A549 (cell line): ENCODE data around the gene GPR183. TPM values are rescaled to one million over a fixed set of nuclear protein-coding genes. Genes with fewer than 3 reads are reported as not detected.

Experiments
- ATAC-seq, 2 experiments: fragments of 200-7000 bp in 1 of 2; fragments of >200 bp in 1 of 2; cut with Nextera tagmentation in 1 of 2; cut with Tn5 transposase in 1 of 2; 3 replicates each; pipeline versions ENCODE4 v1.8.0 to v1.9.1; 2018 to 2020; ENCODE audit warnings: mild to moderate bottlenecking in 1 of 2, moderate library complexity in 1 of 2
- CTCF ChIA-PET: fragments of 300-600 bp; sonication (Branson Sonifier 250); formaldehyde crosslinking; extraction: SDS; loops from one replicate; lab custom pipeline; 2021; ENCODE audit warnings: antibody characterized with exemption, inconsistent platforms; lab: Yijun Ruan, JAX
- POLR2A ChIA-PET: fragments of 350-600 bp; formaldehyde crosslinking; extraction: SDS; loops from one replicate; lab custom pipeline; 2021; ENCODE audit warnings: antibody characterized with exemption, inconsistent platforms; lab: Yijun Ruan, JAX
- DNase-seq, 2 experiments: peaks; one replicate each; pipeline versions ENCODE4 v3.0.0 to v3.0.0-alpha.2; 2011 to 2016; ENCODE audit warnings: low read depth in 1 of 2, low spot score in 1 of 2
- FAIRE-seq: peaks from 2 replicates; lab custom pipeline; 2011; peaks lifted over from hg19 to GRCh38; lab: Jason Lieb, UNC
- H3K27ac ChIP-seq, 2 experiments: fragments of >200 bp; sonication (Bioruptor Twin); formaldehyde crosslinking; 3 replicates each; pipeline ENCODE4 v1.5.1; 2016 to 2017
- H3K4me1 ChIP-seq: fragments of >200 bp; sonication (Bioruptor Twin); formaldehyde crosslinking; 3 replicates; pipeline ENCODE4 v1.6.1; 2016
- H3K4me2 ChIP-seq: fragments of >200 bp; sonication (Bioruptor Twin); formaldehyde crosslinking; 3 replicates; pipeline ENCODE4 v1.6.1; 2016
- H3K4me3 ChIP-seq: fragments of >200 bp; sonication (Bioruptor Twin); formaldehyde crosslinking; 3 replicates; pipeline ENCODE4 v1.5.1; 2016
- H3K9me3 ChIP-seq: fragments of >200 bp; sonication (Bioruptor Twin); formaldehyde crosslinking; 3 replicates; pipeline ENCODE4 v1.6.1; 2016
- BCL3 ChIP-seq: fragments of >200 bp; sonication (Bioruptor Twin); formaldehyde crosslinking; IDR thresholded peaks from 3 replicates; pipeline ENCODE4 v1.6.1; 2016
- CBX8 ChIP-seq: fragments of 200-600 bp; sonication (generic); IDR thresholded peaks from 2 replicates; pipeline ENCODE4 v1.6.1; 2016
- CHD2 ChIP-seq: fragments of 150-350 bp; IDR thresholded peaks from 2 replicates; pipeline ENCODE4 v1.6.1; 2014; ENCODE audit warnings: low read length; ENCODE audit not compliant: partially characterized antibody
- EHF ChIP-seq: fragments of 250-450 bp; sonication (Bioruptor Pico); IDR thresholded peaks from 2 replicates; pipeline ENCODE4 v1.5.0; 2020; ENCODE audit warnings: mild to moderate bottlenecking
- ELK1 ChIP-seq: fragments of 150-350 bp; IDR thresholded peaks from 2 replicates; pipeline ENCODE4 v1.6.1; 2014; ENCODE audit warnings: low read depth, mild to moderate bottlenecking, low read length
- ESRRA ChIP-seq: fragments of 150-350 bp; IDR thresholded peaks from 2 replicates; pipeline ENCODE4 v1.6.1; 2014; ENCODE audit warnings: mild to moderate bottlenecking, low read length, borderline replicate concordance
- FOXS1 ChIP-seq: fragments of 250-450 bp; sonication (Bioruptor Pico); IDR thresholded peaks from 2 replicates; pipeline ENCODE4 v1.5.0; 2020; ENCODE audit warnings: mild to moderate bottlenecking, moderate library complexity
- HES2 ChIP-seq: fragments of >200 bp; sonication (Bioruptor Twin); formaldehyde crosslinking; IDR thresholded peaks from 2 replicates; pipeline ENCODE4 v1.6.1; 2016
- HMGXB4 ChIP-seq: fragments of 250-450 bp; sonication (Bioruptor Pico); IDR thresholded peaks from 2 replicates; pipeline ENCODE4 v1.5.0; 2021; ENCODE audit warnings: mild to moderate bottlenecking, moderate library complexity, borderline replicate concordance
- HOXA7 ChIP-seq: fragments of 250-450 bp; sonication (Bioruptor Pico); IDR thresholded peaks from 2 replicates; pipeline ENCODE4 v1.5.0; 2020; ENCODE audit warnings: mild to moderate bottlenecking, moderate library complexity
- HOXB5 ChIP-seq: fragments of 250-450 bp; sonication (Bioruptor Pico); IDR thresholded peaks from 2 replicates; pipeline ENCODE4 v1.5.0; 2020; ENCODE audit warnings: mild to moderate bottlenecking, moderate library complexity
- KDM1A ChIP-seq: fragments of 200-600 bp; sonication (generic); IDR thresholded peaks from 2 replicates; pipeline ENCODE4 v1.6.1; 2016; ENCODE audit warnings: low read depth, mild to moderate bottlenecking
- NFE2L2 ChIP-seq: fragments of 150-350 bp; conservative IDR thresholded peaks from 2 replicates; pipeline ENCODE4 v1.6.1; 2014; ENCODE audit warnings: low read length
- NPAS2 ChIP-seq: fragments of 250-450 bp; sonication (Bioruptor Pico); IDR thresholded peaks from 2 replicates; pipeline ENCODE4 v1.8.0; 2022; ENCODE audit warnings: mild to moderate bottlenecking, moderate library complexity, borderline replicate concordance
- PBX3 ChIP-seq: IDR thresholded peaks from 2 replicates; pipeline ENCODE4 v1.6.1; 2012
- PHF8 ChIP-seq: fragments of 200-600 bp; sonication (generic); IDR thresholded peaks from 2 replicates; pipeline ENCODE4 v1.6.1; 2016; ENCODE audit warnings: low read depth, mild to moderate bottlenecking, antibody characterized with exemption, moderate library complexity, borderline replicate concordance
- RAD21 ChIP-seq, 2 experiments: fragments of >200 bp in 1 of 2; sonication (Bioruptor Twin) in 1 of 2; formaldehyde crosslinking in 1 of 2; IDR thresholded peaks in 1 of 2; conservative IDR thresholded peaks in 1 of 2; 2 replicates in 1 of 2; 3 replicates in 1 of 2; pipeline ENCODE4 v1.6.1; 2012 to 2018; ENCODE audit warnings: inconsistent platforms in 1 of 2
- RCOR1 ChIP-seq: fragments of 150-350 bp; IDR thresholded peaks from 2 replicates; pipeline ENCODE4 v1.6.1; 2014; ENCODE audit warnings: antibody characterized with exemption, low read length, low read depth
- REST ChIP-seq: fragments of 200-600 bp; sonication (generic); IDR thresholded peaks from 2 replicates; pipeline ENCODE4 v1.6.1; 2016; ENCODE audit warnings: antibody characterized with exemption, mild to moderate bottlenecking, moderate library complexity
- RFX5 ChIP-seq: fragments of 450-650 bp; IDR thresholded peaks from 2 replicates; pipeline ENCODE4 v1.7.1; 2014; ENCODE audit warnings: antibody characterized with exemption, mild to moderate bottlenecking, moderate library complexity
- TFCP2L1 ChIP-seq: fragments of 250-450 bp; sonication (Bioruptor Pico); IDR thresholded peaks from 2 replicates; pipeline ENCODE4 v1.5.0; 2021; ENCODE audit warnings: mild to moderate bottlenecking
- TP53 ChIP-seq: fragments of 250-450 bp; sonication (Bioruptor Pico); IDR thresholded peaks from 2 replicates; pipeline ENCODE4 v1.5.0; 2021; ENCODE audit warnings: mild to moderate bottlenecking, moderate library complexity
- ZC3H11A ChIP-seq: fragments of 450-650 bp; IDR thresholded peaks from 2 replicates; pipeline ENCODE4 v1.6.1; 2014; ENCODE audit warnings: antibody characterized with exemption, mild to moderate bottlenecking
- ZNF302 ChIP-seq: fragments of 250-450 bp; sonication (Bioruptor Pico); IDR thresholded peaks from 2 replicates; pipeline ENCODE4 v1.9.0; 2021; ENCODE audit warnings: inconsistent platforms, mild to moderate bottlenecking, moderate library complexity
- WGBS: methylation state at CpG from one replicate; pipeline ENCODE4 v1.1.6; 2017; ENCODE audit errors: missing lambda C conversion rate; 5-methylcytosine and 5-hydroxymethylcytosine counted together
- polyA plus RNA-seq, 4 experiments: library from polyadenylated mRNA; depleted of rRNA in 3 of 4; stranded (reverse); fragments of >200 nt; fragmentation: RNase III in 1 of 4; extraction: RNeasy Plus Mini Kit Qiagen cat#74134 plus additional on column Dnase treatment in 1 of 4; gene quantifications; 2 replicates in 3 of 4; 3 replicates in 1 of 4; pipeline ENCODE4 v1.2.3, GENCODE V29; 2011 to 2017

GPR183 gene
- polyA plus RNA-seq, 2 of the 4 experiments (the other 2 are of a cell fraction) = not detected

GRCh38 chr13:99303863-99304521, 3.2 kb downstream of the GPR183 start:
- DNase-seq (no peak), ATAC-seq (no peak), FAIRE-seq (no peak)
- no peaks in the 10 kb centered on the region for H3K9me3 ChIP-seq
- H3K27ac ChIP-seq = no peak overlapping the region
- H3K4me3 ChIP-seq = no peak overlapping the region
- WGBS = 88% methylated on average over 14 of the region's 14 CpGs
- H3K4me2 ChIP-seq = no peak overlapping the region
- POLR2A ChIA-PET = no interaction called here
- TF ChIP-seq REST (no peak), KDM1A (no peak), PHF8 (no peak), HMGXB4 (CRISPR knock-in tag) (no peak), ESRRA (no peak), ZC3H11A (no peak), RAD21 (conservative IDR thresholded peaks at IDR 0.05 in 1 of 2, IDR thresholded peaks at IDR 0.05 in 1 of 2) (no peak), PBX3 (no peak), TFCP2L1 (CRISPR knock-in tag) (no peak), HOXB5 (CRISPR knock-in tag) (no peak), RCOR1 (no peak), RFX5 (no peak), HOXA7 (no peak), ZNF302 (no peak), EHF (no peak)
- H3K4me1 ChIP-seq = peaks cover 25% of the 10 kb centered on the region
- CTCF ChIA-PET = no interaction called here

- ATAC-seq (no peak), FAIRE-seq (no peak), DNase-seq (no peak)
- Histone ChIP-seq H3K27ac (no peak overlapping the region), H3K9me3 (no peaks in the 10 kb centered on the region), H3K4me2 (no peak overlapping the region), H3K4me1 (peaks cover 16% of the 10 kb centered on the region), H3K4me3 (no peak overlapping the region)
- ChIA-PET POLR2A (no interaction called here), CTCF (no interaction called here)
- 93% methylated on average over 8 of the region's 8 CpGs for WGBS
- TF ChIP-seq FOXS1 = no peak
- TF ChIP-seq TP53 = no peak
- no peak for TF ChIP-seq BCL3
- no peak for TF ChIP-seq KDM1A
- TF ChIP-seq ELK1 = no peak
- no peak for TF ChIP-seq NPAS2
- TF ChIP-seq CBX8 = no peak
- TF ChIP-seq CHD2 = no peak
- no peak for TF ChIP-seq NFE2L2
- TF ChIP-seq HMGXB4 (CRISPR knock-in tag) = no peak
- TF ChIP-seq HES2 = no peak
- no peak for TF ChIP-seq PHF8
Measured at GRCh38 chr13:99302637-99303505, 4.3 kb downstream of the GPR183 start.
